ENCODE data around the gene REV3L. TPM values are rescaled to one million over a fixed set of nuclear protein-coding genes. Genes with fewer than 3 reads are reported as not detected.
A peak's percentile ranks its signal among the peaks of the same experiment; 100 is the strongest.

REV3L gene
- total and polyA plus RNA-seq, 9 of the 15 experiments (the other 6 are each of a cell fraction or from before 2014, with no cell fraction given): 5.5 to 24.4 (median 14.4) TPM

DNA sequence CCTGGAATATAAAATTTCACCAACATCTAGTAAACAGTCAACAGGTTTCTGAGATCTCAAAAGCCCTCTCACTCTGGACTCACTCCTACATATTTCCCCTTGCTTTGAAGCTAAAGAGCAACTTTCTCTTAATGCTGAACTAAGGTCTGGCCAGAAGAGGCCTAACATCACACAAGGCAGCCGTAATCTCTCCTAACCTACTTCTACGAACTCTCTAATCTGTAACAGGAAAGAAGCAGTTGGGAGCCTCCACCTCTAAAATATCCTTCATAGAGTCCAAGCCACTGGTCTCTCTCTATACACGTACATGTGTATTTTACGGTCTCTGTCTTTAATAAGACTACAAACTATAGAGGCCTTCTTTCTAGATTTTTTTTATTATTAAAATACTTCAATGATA is 72.0 kb downstream of the REV3L start (continued):
- TF ChIP-seq SAP30 (IDR thresholded peaks at IDR 0.05; ENCODE audit: borderline replicate concordance, insufficient read depth, low read depth, low read length, poor library complexity, severe bottlenecking) (no peak), ZNF668 (CRISPR knock-in tag; IDR thresholded peaks at IDR 0.05) (no peak), ARNT (IDR thresholded peaks at IDR 0.05) (no peak), ZC3H8 (IDR thresholded peaks at IDR 0.05) (no peak), ZNF699 (CRISPR knock-in tag; IDR thresholded peaks at IDR 0.05; ENCODE audit: insufficient replicate concordance) (no peak), HDAC2 (IDR thresholded peaks at IDR 0.05) (no peak), ZZZ3 (IDR thresholded peaks at IDR 0.05) (no peak), STAT5B (CRISPR knock-in tag; IDR thresholded peaks at IDR 0.05) (no peak), MTA2 (IDR thresholded peaks at IDR 0.05; ENCODE audit: low read depth) (no peak)
- TF ChIP-seq, protein P1, sequence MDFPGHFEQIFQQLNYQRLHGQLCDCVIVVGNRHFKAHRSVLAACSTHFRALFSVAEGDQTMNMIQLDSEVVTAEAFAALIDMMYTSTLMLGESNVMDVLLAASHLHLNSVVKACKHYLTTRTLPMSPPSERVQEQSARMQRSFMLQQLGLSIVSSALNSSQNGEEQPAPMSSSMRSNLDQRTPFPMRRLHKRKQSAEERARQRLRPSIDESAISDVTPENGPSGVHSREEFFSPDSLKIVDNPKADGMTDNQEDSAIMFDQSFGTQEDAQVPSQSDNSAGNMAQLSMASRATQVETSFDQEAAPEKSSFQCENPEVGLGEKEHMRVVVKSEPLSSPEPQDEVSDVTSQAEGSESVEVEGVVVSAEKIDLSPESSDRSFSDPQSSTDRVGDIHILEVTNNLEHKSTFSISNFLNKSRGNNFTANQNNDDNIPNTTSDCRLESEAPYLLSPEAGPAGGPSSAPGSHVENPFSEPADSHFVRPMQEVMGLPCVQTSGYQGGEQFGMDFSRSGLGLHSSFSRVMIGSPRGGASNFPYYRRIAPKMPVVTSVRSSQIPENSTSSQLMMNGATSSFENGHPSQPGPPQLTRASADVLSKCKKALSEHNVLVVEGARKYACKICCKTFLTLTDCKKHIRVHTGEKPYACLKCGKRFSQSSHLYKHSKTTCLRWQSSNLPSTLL (IDR thresholded peaks at IDR 0.05): 0 out of 2 replicates have a peak, but pooled peaks have one; percentile 47
- TF ChIP-seq, protein P2, sequence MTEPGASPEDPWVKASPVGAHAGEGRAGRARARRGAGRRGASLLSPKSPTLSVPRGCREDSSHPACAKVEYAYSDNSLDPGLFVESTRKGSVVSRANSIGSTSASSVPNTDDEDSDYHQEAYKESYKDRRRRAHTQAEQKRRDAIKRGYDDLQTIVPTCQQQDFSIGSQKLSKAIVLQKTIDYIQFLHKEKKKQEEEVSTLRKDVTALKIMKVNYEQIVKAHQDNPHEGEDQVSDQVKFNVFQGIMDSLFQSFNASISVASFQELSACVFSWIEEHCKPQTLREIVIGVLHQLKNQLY (CRISPR knock-in tag; conservative IDR thresholded peaks at IDR 0.05): no peak
- TF ChIP-seq, protein P3, sequence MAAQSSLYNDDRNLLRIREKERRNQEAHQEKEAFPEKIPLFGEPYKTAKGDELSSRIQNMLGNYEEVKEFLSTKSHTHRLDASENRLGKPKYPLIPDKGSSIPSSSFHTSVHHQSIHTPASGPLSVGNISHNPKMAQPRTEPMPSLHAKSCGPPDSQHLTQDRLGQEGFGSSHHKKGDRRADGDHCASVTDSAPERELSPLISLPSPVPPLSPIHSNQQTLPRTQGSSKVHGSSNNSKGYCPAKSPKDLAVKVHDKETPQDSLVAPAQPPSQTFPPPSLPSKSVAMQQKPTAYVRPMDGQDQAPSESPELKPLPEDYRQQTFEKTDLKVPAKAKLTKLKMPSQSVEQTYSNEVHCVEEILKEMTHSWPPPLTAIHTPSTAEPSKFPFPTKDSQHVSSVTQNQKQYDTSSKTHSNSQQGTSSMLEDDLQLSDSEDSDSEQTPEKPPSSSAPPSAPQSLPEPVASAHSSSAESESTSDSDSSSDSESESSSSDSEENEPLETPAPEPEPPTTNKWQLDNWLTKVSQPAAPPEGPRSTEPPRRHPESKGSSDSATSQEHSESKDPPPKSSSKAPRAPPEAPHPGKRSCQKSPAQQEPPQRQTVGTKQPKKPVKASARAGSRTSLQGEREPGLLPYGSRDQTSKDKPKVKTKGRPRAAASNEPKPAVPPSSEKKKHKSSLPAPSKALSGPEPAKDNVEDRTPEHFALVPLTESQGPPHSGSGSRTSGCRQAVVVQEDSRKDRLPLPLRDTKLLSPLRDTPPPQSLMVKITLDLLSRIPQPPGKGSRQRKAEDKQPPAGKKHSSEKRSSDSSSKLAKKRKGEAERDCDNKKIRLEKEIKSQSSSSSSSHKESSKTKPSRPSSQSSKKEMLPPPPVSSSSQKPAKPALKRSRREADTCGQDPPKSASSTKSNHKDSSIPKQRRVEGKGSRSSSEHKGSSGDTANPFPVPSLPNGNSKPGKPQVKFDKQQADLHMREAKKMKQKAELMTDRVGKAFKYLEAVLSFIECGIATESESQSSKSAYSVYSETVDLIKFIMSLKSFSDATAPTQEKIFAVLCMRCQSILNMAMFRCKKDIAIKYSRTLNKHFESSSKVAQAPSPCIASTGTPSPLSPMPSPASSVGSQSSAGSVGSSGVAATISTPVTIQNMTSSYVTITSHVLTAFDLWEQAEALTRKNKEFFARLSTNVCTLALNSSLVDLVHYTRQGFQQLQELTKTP (IDR thresholded peaks at IDR 0.05; ENCODE audit: low read depth in 1 of 2, partially characterized antibody in 2 of 2): no peak
- TF ChIP-seq, protein P4, sequence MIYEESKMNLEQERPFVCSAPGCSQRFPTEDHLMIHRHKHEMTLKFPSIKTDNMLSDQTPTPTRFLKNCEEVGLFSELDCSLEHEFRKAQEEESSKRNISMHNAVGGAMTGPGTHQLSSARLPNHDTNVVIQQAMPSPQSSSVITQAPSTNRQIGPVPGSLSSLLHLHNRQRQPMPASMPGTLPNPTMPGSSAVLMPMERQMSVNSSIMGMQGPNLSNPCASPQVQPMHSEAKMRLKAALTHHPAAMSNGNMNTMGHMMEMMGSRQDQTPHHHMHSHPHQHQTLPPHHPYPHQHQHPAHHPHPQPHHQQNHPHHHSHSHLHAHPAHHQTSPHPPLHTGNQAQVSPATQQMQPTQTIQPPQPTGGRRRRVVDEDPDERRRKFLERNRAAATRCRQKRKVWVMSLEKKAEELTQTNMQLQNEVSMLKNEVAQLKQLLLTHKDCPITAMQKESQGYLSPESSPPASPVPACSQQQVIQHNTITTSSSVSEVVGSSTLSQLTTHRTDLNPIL (CRISPR knock-in tag; IDR thresholded peaks at IDR 0.05): no peak
- TF ChIP-seq, protein P5, sequence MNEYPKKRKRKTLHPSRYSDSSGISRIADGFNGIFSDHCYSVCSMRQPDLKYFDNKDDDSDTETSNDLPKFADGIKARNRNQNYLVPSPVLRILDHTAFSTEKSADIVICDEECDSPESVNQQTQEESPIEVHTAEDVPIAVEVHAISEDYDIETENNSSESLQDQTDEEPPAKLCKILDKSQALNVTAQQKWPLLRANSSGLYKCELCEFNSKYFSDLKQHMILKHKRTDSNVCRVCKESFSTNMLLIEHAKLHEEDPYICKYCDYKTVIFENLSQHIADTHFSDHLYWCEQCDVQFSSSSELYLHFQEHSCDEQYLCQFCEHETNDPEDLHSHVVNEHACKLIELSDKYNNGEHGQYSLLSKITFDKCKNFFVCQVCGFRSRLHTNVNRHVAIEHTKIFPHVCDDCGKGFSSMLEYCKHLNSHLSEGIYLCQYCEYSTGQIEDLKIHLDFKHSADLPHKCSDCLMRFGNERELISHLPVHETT (CRISPR knock-in tag; conservative IDR thresholded peaks at IDR 0.05 in 1 of 2, IDR thresholded peaks at IDR 0.05 in 1 of 2): no peak
